GM18502 (cell line): ENCODE measurements around the gene CEP95.
"Not testable (repeated sequence)": the region's sequence is repeated elsewhere in the genome, so short reads cannot be mapped to it uniquely, and the experiment has no call there.

Experiments
- ATAC-seq: cut with Tn5 transposase; IDR thresholded peaks from one replicate; pipeline ENCODE4 v1.9.1; 2021; ENCODE audit warnings: mild to moderate bottlenecking; ENCODE audit not compliant: unreplicated experiment, poor library complexity

Gene CEP95

GRCh38 chr17:64564098-64564497, 57.3 kb downstream of the CEP95 start:
- no peak for ATAC-seq

GRCh38 chr17:64565563-64565962, 58.8 kb downstream of the CEP95 start:
- no peak for ATAC-seq

GRCh38 chr17:64571746-64572145, 65.0 kb downstream of the CEP95 start:
- no peak for ATAC-seq

- no peak for ATAC-seq
Observed at GRCh38 chr17:64572682-64573154, 65.9 kb downstream of the CEP95 start.

GRCh38 chr17:64573214-64573613, 66.4 kb downstream of the CEP95 start:
- no peak for ATAC-seq

GRCh38 chr17:64574646-64575045, 67.9 kb downstream of the CEP95 start:
- no peak for ATAC-seq

GRCh38 chr17:64575431-64575830, 68.7 kb downstream of the CEP95 start:
- no peak for ATAC-seq

GRCh38 chr17:64577025-64577424, 70.2 kb downstream of the CEP95 start:
- not testable (repeated sequence) for ATAC-seq

GRCh38 chr17:64579917-64580316, 73.1 kb downstream of the CEP95 start:
- no peak for ATAC-seq

- ATAC-seq = no peak
Observed at GRCh38 chr17:64580384-64581315, 73.9 kb downstream of the CEP95 start.

- no peak for ATAC-seq
Observed at GRCh38 chr17:64583038-64583437, 76.3 kb downstream of the CEP95 start.

- no peak for ATAC-seq
Observed at GRCh38 chr17:64585146-64585545, 78.4 kb downstream of the CEP95 start.
